Eye (tissue), 1 donor: Measurements from ENCODE around the gene DRC1.
A peak's percentile ranks its signal among the peaks of the same experiment; 100 is the strongest.

ENCODE experiments used
- DNase-seq: peaks from one replicate; pipeline ENCODE4 v3.0.0-alpha.2; 2015

Gene DRC1

GRCh38 chr2:26500406-26500805, 98.7 kb downstream of the DRC1 start:
- no peak for DNase-seq

- peak; percentile 92 for DNase-seq
Measured at GRCh38 chr2:26503231-26503880, 101.6 kb downstream of the DRC1 start.

GRCh38 chr2:26504002-26504401, 102.3 kb downstream of the DRC1 start:
- DNase-seq, result no peak

- no peak for DNase-seq
Measured at GRCh38 chr2:26506279-26506678, 104.6 kb downstream of the DRC1 start.
